Coronary artery (tissue), 2 donors: Measurements from ENCODE around the gene PPP1R12B.

Experiments
- DNase-seq: peaks from one replicate; pipeline ENCODE4 v3.0.0-alpha.2; 2017; ENCODE audit warnings: low spot score
- H3K27ac ChIP-seq, 2 donors: fragments of 200-600 bp; sonication (generic); one replicate each; pipeline ENCODE4 v1.5.1; 2016 to 2019
- H3K4me3 ChIP-seq: fragments of 200-600 bp; sonication (generic); 2 replicates; pipeline ENCODE4 v1.5.1; 2016; ENCODE audit warnings: mild to moderate bottlenecking, moderate library complexity
- CTCF ChIP-seq: fragments of 200-600 bp; sonication (generic); IDR thresholded peaks from one replicate; pipeline ENCODE4 v1.5.1; 2019; ENCODE audit warnings: antibody characterized with exemption

PPP1R12B gene

GRCh38 chr1:202348509-202349205 is at the start of gene PPP1R12B:
TSS of gene PPP1R12B (plus strand) at chr1:202348699. CDS start at chr1:202348852, 153 bp downstream.
- DNase-seq, result peak; percentile 98
- no peak for TF ChIP-seq CTCF
- Histone ChIP-seq H3K4me3 (peak within 1 kb of the TSS; percentile 96), H3K27ac (peak within 1 kb of the TSS; percentile 76 to 94)

GRCh38 chr1:202302166-202302565 is 46.3 kb upstream of the PPP1R12B start:
- no peak for TF ChIP-seq CTCF
- no peak for DNase-seq
- Histone ChIP-seq H3K4me3 (no peak overlapping the region), H3K27ac (no peak overlapping the region)

- Histone ChIP-seq H3K27ac (peak overlapping the region; percentile 52 to 83), H3K4me3 (no peak overlapping the region)
- TF ChIP-seq CTCF, result no peak
- peak; percentile 88 for DNase-seq
Observed at GRCh38 chr1:202304375-202304774, 44.1 kb upstream of the PPP1R12B start.

- H3K4me3 ChIP-seq, result no peak overlapping the region
- DNase-seq, result no peak
- peak overlapping the region; percentile 52 to 83 for H3K27ac ChIP-seq
- no peak for TF ChIP-seq CTCF
Observed at GRCh38 chr1:202305168-202305567, 43.3 kb upstream of the PPP1R12B start.

GRCh38 chr1:202306535-202307345 is 41.8 kb upstream of the PPP1R12B start:
- no peak overlapping the region for H3K4me3 ChIP-seq
- no peak for TF ChIP-seq CTCF
- DNase-seq, result no peak
- no peak overlapping the region for H3K27ac ChIP-seq

GRCh38 chr1:202310071-202310725 is 38.3 kb upstream of the PPP1R12B start:
- no peak for DNase-seq
- no peak for TF ChIP-seq CTCF
- H3K4me3 ChIP-seq, result no peak overlapping the region
- H3K27ac ChIP-seq, result no peak overlapping the region
